ENCODE data around the gene GPR87. TPM values are rescaled to one million over a fixed set of nuclear protein-coding genes. Genes with fewer than 3 reads are reported as not detected.

The GPR87 gene
- polyA plus RNA-seq, 3 donors, result 0.15 TPM; not detected in 2

DNA sequence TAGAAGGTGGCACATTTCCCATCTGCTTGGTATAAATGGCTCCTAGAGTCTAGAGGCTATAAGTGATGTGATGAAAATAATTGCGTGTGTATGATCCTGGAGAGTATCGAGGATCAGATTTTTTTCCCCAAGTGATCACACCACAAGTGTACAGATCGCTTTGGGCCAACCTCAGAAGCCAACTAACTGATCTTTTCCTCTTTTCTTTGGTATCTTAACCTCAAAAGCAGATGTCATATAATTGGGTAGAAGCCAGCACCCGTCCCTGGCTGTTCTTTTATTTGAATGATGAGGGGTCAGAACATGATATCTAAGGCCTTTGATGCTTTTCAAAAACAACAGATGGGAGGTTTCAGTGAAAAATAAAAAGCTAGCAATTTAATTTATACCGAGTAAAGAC, 41.5 kb downstream of the GPR87 start:
- Histone ChIP-seq H3K9ac (ENCODE audit: insufficient read depth, low read length, poor library complexity, severe bottlenecking) (no peak overlapping the region), H3K27ac (ENCODE audit: low read depth in 1 of 2, low read length in 2 of 2) (no peak overlapping the region), H3K27me3 (ENCODE audit: control insufficient read depth in 2 of 2, insufficient read depth in 2 of 2, low read length in 2 of 2) (no peaks in the 10 kb centered on the region), H3K36me3 (replicated peaks in 1 of 2; ENCODE audit: control insufficient read depth in 1 of 2, insufficient read depth in 2 of 2, low read length in 2 of 2) (no peaks in the 10 kb centered on the region), H2AFZ (ENCODE audit: insufficient read depth, low read depth, low read length, poor library complexity, severe bottlenecking) (peak overlapping the region; percentile 23), H3K9me3 (replicated peaks in 1 of 2; ENCODE audit: control insufficient read depth in 1 of 2, insufficient read depth in 1 of 2, low read length in 2 of 2) (no peaks in the 10 kb centered on the region), H4K20me1 (ENCODE audit: insufficient read depth, low read length) (no peaks in the 10 kb centered on the region), H3K79me2 (ENCODE audit: insufficient read depth, low read length) (no peaks in the 10 kb centered on the region), H3K4me1 (ENCODE audit: control insufficient read depth in 1 of 2, insufficient read depth in 2 of 2, low read length in 2 of 2) (peaks cover 30 to 40% of the 10 kb centered on the region in 2 donors), H3K4me2 (replicated peaks; ENCODE audit: extremely low read depth, low read length, poor library complexity, severe bottlenecking) (no peak overlapping the region), H3K4me3 (replicated peaks in 1 of 3; ENCODE audit: low read depth in 2 of 3, low read length in 3 of 3) (no peak overlapping the region)
- Mint-ChIP-seq H3K36me3 (no peaks in the 10 kb centered on the region), H3K27me3 (ENCODE audit: low read depth in 3 of 3) (peaks cover 0 to 2% (median 0%) of the 10 kb centered on the region in 3 donors), H3K4me3 (no peak overlapping the region), H3K4me1 (peaks cover 33% of the 10 kb centered on the region), H3K27ac (no peak overlapping the region), H3K9me3 (no peaks in the 10 kb centered on the region)
- intact Hi-C loops (cut with micrococcal nuclease), result no loop called here
- WGBS (ENCODE audit: insufficient coverage), result no CpG with 5 or more reads among the region's 5 CpGs
- TF ChIP-seq, protein P1, sequence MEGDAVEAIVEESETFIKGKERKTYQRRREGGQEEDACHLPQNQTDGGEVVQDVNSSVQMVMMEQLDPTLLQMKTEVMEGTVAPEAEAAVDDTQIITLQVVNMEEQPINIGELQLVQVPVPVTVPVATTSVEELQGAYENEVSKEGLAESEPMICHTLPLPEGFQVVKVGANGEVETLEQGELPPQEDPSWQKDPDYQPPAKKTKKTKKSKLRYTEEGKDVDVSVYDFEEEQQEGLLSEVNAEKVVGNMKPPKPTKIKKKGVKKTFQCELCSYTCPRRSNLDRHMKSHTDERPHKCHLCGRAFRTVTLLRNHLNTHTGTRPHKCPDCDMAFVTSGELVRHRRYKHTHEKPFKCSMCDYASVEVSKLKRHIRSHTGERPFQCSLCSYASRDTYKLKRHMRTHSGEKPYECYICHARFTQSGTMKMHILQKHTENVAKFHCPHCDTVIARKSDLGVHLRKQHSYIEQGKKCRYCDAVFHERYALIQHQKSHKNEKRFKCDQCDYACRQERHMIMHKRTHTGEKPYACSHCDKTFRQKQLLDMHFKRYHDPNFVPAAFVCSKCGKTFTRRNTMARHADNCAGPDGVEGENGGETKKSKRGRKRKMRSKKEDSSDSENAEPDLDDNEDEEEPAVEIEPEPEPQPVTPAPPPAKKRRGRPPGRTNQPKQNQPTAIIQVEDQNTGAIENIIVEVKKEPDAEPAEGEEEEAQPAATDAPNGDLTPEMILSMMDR (IDR thresholded peaks at IDR 0.05), result no peak
- no peak for DNase-seq

DNA sequence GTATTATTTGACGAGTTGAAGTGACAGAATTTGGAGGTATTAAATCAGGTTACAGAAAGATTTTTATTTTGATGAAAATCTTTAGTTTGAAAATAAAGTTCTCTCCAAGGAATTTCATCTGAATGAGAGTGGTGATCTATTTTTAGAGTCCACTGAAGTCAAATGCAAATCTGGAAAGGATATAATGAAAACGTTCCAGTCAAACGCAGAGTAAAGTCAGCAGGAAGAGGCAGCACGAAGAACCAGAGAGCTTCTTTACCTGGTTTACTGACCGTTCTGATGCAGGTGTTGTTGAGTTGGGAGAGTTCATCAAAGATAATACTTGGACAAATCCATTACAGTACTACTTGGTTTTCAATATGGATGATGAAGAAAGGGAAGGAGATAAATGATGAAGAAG, 47.0 kb downstream of the GPR87 start:
- Histone ChIP-seq H2AFZ (ENCODE audit: insufficient read depth, low read depth, low read length, poor library complexity, severe bottlenecking) (no peak overlapping the region), H3K36me3 (replicated peaks in 1 of 2; ENCODE audit: control insufficient read depth in 1 of 2, insufficient read depth in 2 of 2, low read length in 2 of 2) (no peaks in the 10 kb centered on the region), H3K9ac (ENCODE audit: insufficient read depth, low read length, poor library complexity, severe bottlenecking) (no peak overlapping the region), H3K27ac (ENCODE audit: low read depth in 1 of 2, low read length in 2 of 2) (no peak overlapping the region), H4K20me1 (ENCODE audit: insufficient read depth, low read length) (no peaks in the 10 kb centered on the region), H3K9me3 (replicated peaks in 1 of 2; ENCODE audit: control insufficient read depth in 1 of 2, insufficient read depth in 1 of 2, low read length in 2 of 2) (no peaks in the 10 kb centered on the region), H3K4me2 (replicated peaks; ENCODE audit: extremely low read depth, low read length, poor library complexity, severe bottlenecking) (no peak overlapping the region), H3K79me2 (ENCODE audit: insufficient read depth, low read length) (no peaks in the 10 kb centered on the region), H3K27me3 (ENCODE audit: control insufficient read depth in 2 of 2, insufficient read depth in 2 of 2, low read length in 2 of 2) (no peaks in the 10 kb centered on the region), H3K4me1 (ENCODE audit: control insufficient read depth in 1 of 2, insufficient read depth in 2 of 2, low read length in 2 of 2) (peaks cover 21 to 22% of the 10 kb centered on the region in 2 donors), H3K4me3 (replicated peaks in 1 of 3; ENCODE audit: low read depth in 2 of 3, low read length in 3 of 3) (no peak overlapping the region)
- no peak for DNase-seq
- Mint-ChIP-seq H3K27me3 (ENCODE audit: low read depth in 3 of 3) (peaks cover 0 to 13% (median 2%) of the 10 kb centered on the region in 3 donors), H3K36me3 (no peaks in the 10 kb centered on the region), H3K4me1 (peaks cover 22% of the 10 kb centered on the region), H3K9me3 (no peaks in the 10 kb centered on the region), H3K27ac (peak overlapping the region in 1 of 7 donors; percentile 43), H3K4me3 (no peak overlapping the region)
- WGBS (ENCODE audit: insufficient coverage), result 100% methylated on average over 1 of the region's 5 CpGs
- intact Hi-C loops (cut with micrococcal nuclease), result no loop called here
- TF ChIP-seq, protein P1 (IDR thresholded peaks at IDR 0.05), result no peak
